Measurements from ENCODE around the gene ASB1.

The ASB1 gene

GRCh38 chr2:238412067-238412767 lies 14.5 kb upstream of the ASB1 start:
- Mint-ChIP-seq H3K27me3 (ENCODE audit: low read depth) (no peaks in the 10 kb centered on the region), H3K27ac (no peak overlapping the region), H3K4me3 (no peak overlapping the region), H3K9me3 (peaks cover 11% of the 10 kb centered on the region), H3K36me3 (ENCODE audit: low read depth) (no peaks in the 10 kb centered on the region), H3K4me1 (ENCODE audit: low read depth) (no peaks in the 10 kb centered on the region)

- H3K4me1 Mint-ChIP-seq (ENCODE audit: low read depth), result peaks cover under 1% of the 10 kb centered on the region
- peaks cover 3% of the 10 kb centered on the region for H3K27me3 Mint-ChIP-seq (ENCODE audit: low read depth)
- no peak overlapping the region for H3K27ac Mint-ChIP-seq
- H3K36me3 Mint-ChIP-seq (ENCODE audit: low read depth), result no peaks in the 10 kb centered on the region
- peaks cover 13% of the 10 kb centered on the region for H3K9me3 Mint-ChIP-seq
- no peak overlapping the region for H3K4me3 Mint-ChIP-seq
Observed at GRCh38 chr2:238413368-238413767, 13.4 kb upstream of the ASB1 start.

- Mint-ChIP-seq H3K27me3 (ENCODE audit: low read depth) (peaks cover 6% of the 10 kb centered on the region), H3K4me1 (ENCODE audit: low read depth) (peaks cover 1% of the 10 kb centered on the region), H3K9me3 (peaks cover 14% of the 10 kb centered on the region), H3K27ac (no peak overlapping the region), H3K36me3 (ENCODE audit: low read depth) (no peaks in the 10 kb centered on the region), H3K4me3 (no peak overlapping the region)
Observed at GRCh38 chr2:238415036-238415764, 11.5 kb upstream of the ASB1 start.

GRCh38 chr2:238415893-238416292 lies 10.8 kb upstream of the ASB1 start:
- Mint-ChIP-seq H3K9me3 (peaks cover 14% of the 10 kb centered on the region), H3K4me1 (ENCODE audit: low read depth) (peaks cover 1% of the 10 kb centered on the region), H3K27me3 (ENCODE audit: low read depth) (peaks cover 6% of the 10 kb centered on the region), H3K36me3 (ENCODE audit: low read depth) (no peaks in the 10 kb centered on the region), H3K4me3 (no peak overlapping the region), H3K27ac (no peak overlapping the region)

GRCh38 chr2:238418196-238418998 lies 8.3 kb upstream of the ASB1 start:
- H3K9me3 Mint-ChIP-seq, result peaks cover 14% of the 10 kb centered on the region
- H3K27me3 Mint-ChIP-seq (ENCODE audit: low read depth), result peaks cover 6% of the 10 kb centered on the region
- no peaks in the 10 kb centered on the region for H3K36me3 Mint-ChIP-seq (ENCODE audit: low read depth)
- no peak overlapping the region for H3K4me3 Mint-ChIP-seq
- no peak overlapping the region for H3K27ac Mint-ChIP-seq
- peaks cover 1% of the 10 kb centered on the region for H3K4me1 Mint-ChIP-seq (ENCODE audit: low read depth)

- peaks cover 14% of the 10 kb centered on the region for H3K9me3 Mint-ChIP-seq
- no peak overlapping the region for H3K4me3 Mint-ChIP-seq
- H3K36me3 Mint-ChIP-seq (ENCODE audit: low read depth), result no peaks in the 10 kb centered on the region
- H3K27me3 Mint-ChIP-seq (ENCODE audit: low read depth), result peaks cover 6% of the 10 kb centered on the region
- no peak overlapping the region for H3K27ac Mint-ChIP-seq
- H3K4me1 Mint-ChIP-seq (ENCODE audit: low read depth), result peaks cover 1% of the 10 kb centered on the region
Observed at GRCh38 chr2:238418999-238419546, 7.7 kb upstream of the ASB1 start.

GRCh38 chr2:238420442-238420841 lies 6.3 kb upstream of the ASB1 start:
- Mint-ChIP-seq H3K4me3 (no peak overlapping the region), H3K27me3 (ENCODE audit: low read depth) (peaks cover 6% of the 10 kb centered on the region), H3K4me1 (ENCODE audit: low read depth) (peaks cover 5% of the 10 kb centered on the region), H3K36me3 (ENCODE audit: low read depth) (no peaks in the 10 kb centered on the region), H3K27ac (no peak overlapping the region), H3K9me3 (peaks cover 14% of the 10 kb centered on the region)

GRCh38 chr2:238420878-238421694 lies 5.6 kb upstream of the ASB1 start:
- peaks cover 6% of the 10 kb centered on the region for H3K27me3 Mint-ChIP-seq (ENCODE audit: low read depth)
- no peak overlapping the region for H3K4me3 Mint-ChIP-seq
- H3K36me3 Mint-ChIP-seq (ENCODE audit: low read depth), result no peaks in the 10 kb centered on the region
- peaks cover 10% of the 10 kb centered on the region for H3K9me3 Mint-ChIP-seq
- H3K4me1 Mint-ChIP-seq (ENCODE audit: low read depth), result peaks cover 7% of the 10 kb centered on the region
- no peak overlapping the region for H3K27ac Mint-ChIP-seq

GRCh38 chr2:238421695-238422035 lies 5.1 kb upstream of the ASB1 start:
- peaks cover 9% of the 10 kb centered on the region for H3K4me1 Mint-ChIP-seq (ENCODE audit: low read depth)
- H3K27me3 Mint-ChIP-seq (ENCODE audit: low read depth), result peaks cover 6% of the 10 kb centered on the region
- no peak overlapping the region for H3K4me3 Mint-ChIP-seq
- peaks cover 5% of the 10 kb centered on the region for H3K9me3 Mint-ChIP-seq
- H3K36me3 Mint-ChIP-seq (ENCODE audit: low read depth), result no peaks in the 10 kb centered on the region
- no peak overlapping the region for H3K27ac Mint-ChIP-seq

- peaks cover 6% of the 10 kb centered on the region for H3K27me3 Mint-ChIP-seq (ENCODE audit: low read depth)
- H3K36me3 Mint-ChIP-seq (ENCODE audit: low read depth), result no peaks in the 10 kb centered on the region
- peaks cover 3% of the 10 kb centered on the region for H3K9me3 Mint-ChIP-seq
- no peak overlapping the region for H3K27ac Mint-ChIP-seq
- peaks cover 9% of the 10 kb centered on the region for H3K4me1 Mint-ChIP-seq (ENCODE audit: low read depth)
- no peak overlapping the region for H3K4me3 Mint-ChIP-seq
Observed at GRCh38 chr2:238422285-238422684, 4.4 kb upstream of the ASB1 start.

GRCh38 chr2:238422940-238423339 lies 3.8 kb upstream of the ASB1 start:
- Mint-ChIP-seq H3K27me3 (ENCODE audit: low read depth) (peaks cover 6% of the 10 kb centered on the region), H3K9me3 (peaks cover 3% of the 10 kb centered on the region), H3K4me1 (ENCODE audit: low read depth) (peaks cover 14% of the 10 kb centered on the region), H3K27ac (no peak overlapping the region), H3K36me3 (ENCODE audit: low read depth) (peaks cover 4% of the 10 kb centered on the region), H3K4me3 (no peak overlapping the region)

- Mint-ChIP-seq H3K36me3 (ENCODE audit: low read depth) (peaks cover 5% of the 10 kb centered on the region), H3K4me3 (no peak overlapping the region), H3K27me3 (ENCODE audit: low read depth) (no peaks in the 10 kb centered on the region), H3K9me3 (no peaks in the 10 kb centered on the region), H3K27ac (no peak overlapping the region), H3K4me1 (ENCODE audit: low read depth) (peaks cover 18% of the 10 kb centered on the region)
Observed at GRCh38 chr2:238423561-238424312, 3.0 kb upstream of the ASB1 start.

- Mint-ChIP-seq H3K4me1 (ENCODE audit: low read depth) (peaks cover 22% of the 10 kb centered on the region), H3K36me3 (ENCODE audit: low read depth) (peaks cover 6% of the 10 kb centered on the region), H3K9me3 (no peaks in the 10 kb centered on the region), H3K27ac (peak overlapping the region; percentile 13), H3K27me3 (ENCODE audit: low read depth) (no peaks in the 10 kb centered on the region), H3K4me3 (peak overlapping the region; percentile 29)
Observed at GRCh38 chr2:238424313-238424700, 2.4 kb upstream of the ASB1 start.
